Stimulated activated CD4-positive, alpha-beta T cell treated with anti-CD3 and anti-CD28 coated beads, Interleukin-4, amount 100 ng/mL, for 4 hours (primary cell): Measurements from ENCODE around the gene STK32B.

Experiments
- DNase-seq, 2 experiments: peaks; one replicate each; pipeline ENCODE4 v3.0.0-alpha.2; 2020

The STK32B gene

DNA sequence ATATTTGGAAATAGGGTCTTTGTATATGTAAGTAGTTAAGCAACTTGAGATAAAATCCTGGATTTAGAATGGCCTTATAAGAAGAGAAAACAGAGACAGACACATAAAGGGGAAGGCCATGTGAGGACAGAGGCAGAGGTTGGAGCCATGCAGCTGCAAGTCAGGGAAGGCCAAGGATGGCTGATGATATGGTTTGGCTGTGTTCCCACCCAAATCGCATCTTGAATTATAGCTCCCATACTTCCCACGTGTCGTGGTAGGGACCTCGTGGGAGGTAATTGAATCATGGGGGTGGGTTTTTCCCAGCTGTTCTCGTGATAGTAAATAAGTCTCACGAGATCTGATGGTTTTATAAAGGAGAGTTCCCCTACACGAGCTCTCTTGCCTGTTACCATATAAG, 76.3 kb downstream of the STK32B start:
- no peak for DNase-seq

GRCh38 chr4:5128569-5128968, 77.3 kb downstream of the STK32B start:
- DNase-seq, result no peak

- DNase-seq, result no peak
Observed at GRCh38 chr4:5133201-5133600, 81.9 kb downstream of the STK32B start.

GRCh38 chr4:5133933-5134594, 82.8 kb downstream of the STK32B start:
- DNase-seq, result no peak

GRCh38 chr4:5134620-5135019, 83.3 kb downstream of the STK32B start:
- no peak for DNase-seq

DNA sequence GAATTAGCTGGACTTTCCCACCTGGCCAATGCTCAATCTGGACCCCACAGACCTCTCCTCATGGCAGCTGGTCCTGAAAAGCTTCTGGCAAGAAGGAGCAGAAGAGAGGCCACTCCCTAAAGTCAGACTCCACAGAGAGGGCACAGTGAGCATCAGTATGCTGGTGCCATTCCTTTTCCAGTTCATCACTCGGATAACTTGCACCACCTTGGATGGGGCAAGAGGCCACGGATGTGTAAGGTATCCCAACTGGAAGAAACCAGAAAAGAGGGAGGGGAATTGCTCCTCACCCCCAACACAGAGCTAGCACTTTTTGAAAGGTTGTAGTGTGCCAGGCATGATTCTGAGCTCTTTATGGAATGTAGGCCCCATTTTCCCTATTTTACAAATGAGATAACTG, 85.9 kb downstream of the STK32B start:
- DNase-seq, result no peak

DNA sequence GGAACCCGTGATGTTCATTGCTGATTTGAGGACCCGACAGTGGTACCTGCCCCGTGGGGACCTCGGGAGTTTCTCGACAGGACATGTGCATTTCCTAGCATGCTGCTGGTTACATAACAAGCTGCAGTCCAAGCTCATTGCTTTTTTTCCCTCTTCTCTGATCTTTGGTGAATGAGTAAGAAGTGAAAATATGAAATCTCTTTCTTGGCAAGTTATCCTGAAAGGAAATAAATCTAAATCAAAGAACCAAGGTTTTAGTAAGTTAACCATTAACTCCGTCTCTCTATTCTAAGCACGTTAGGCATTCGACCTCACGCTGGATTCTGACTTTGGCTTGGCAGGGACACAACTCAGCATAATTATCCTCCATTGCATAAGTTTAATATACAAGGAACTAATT, 86.6 kb downstream of the STK32B start:
- DNase-seq, result no peak

GRCh38 chr4:5138389-5138788, 87.1 kb downstream of the STK32B start:
- DNase-seq, result no peak

- DNase-seq, result no peak
Observed at GRCh38 chr4:5139141-5139540, 87.9 kb downstream of the STK32B start.

GRCh38 chr4:5141802-5142201, 90.5 kb downstream of the STK32B start:
- no peak for DNase-seq

DNA sequence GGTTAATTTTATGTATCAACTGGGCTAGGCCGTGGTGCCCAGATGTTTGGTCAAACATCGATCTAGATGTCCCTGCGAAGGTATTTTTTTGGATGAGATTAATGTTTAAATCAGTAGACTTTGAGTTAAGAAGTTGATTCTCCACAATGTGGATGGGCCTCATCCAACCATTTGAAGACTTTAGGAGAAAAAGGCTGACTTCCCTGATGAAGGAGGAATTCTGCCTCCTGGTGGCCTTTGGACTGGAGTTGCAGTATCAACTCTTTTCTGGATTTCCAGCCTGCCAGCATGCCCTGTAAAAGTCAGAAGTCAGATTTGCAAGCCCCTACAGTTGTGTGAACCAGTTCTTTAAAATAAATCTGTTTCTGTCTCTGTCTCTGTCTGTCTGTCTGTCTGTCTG, 91.4 kb downstream of the STK32B start:
- no peak for DNase-seq

GRCh38 chr4:5143306-5143861, 92.1 kb downstream of the STK32B start:
- no peak for DNase-seq

- DNase-seq, result no peak
Observed at GRCh38 chr4:5143940-5144339, 92.7 kb downstream of the STK32B start.

DNA sequence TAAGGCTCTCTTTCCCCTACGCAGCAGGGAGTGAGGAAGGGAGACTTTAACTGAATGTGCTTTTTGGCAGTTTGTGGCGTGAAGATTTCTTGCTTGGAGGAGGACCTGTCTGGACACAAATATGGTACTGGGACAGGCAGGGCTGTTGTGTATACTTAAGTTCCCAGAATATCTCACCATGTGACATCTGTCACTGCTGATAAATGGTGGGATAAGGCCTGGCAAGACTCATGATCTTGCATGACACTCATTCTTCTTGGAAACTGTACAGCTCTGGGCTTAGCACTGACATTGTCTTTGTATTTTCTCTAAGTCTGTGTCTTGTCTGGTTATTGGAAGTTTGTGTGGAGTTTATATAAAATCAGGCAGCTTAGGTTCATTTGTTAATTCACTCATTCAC, 93.1 kb downstream of the STK32B start:
- DNase-seq, result no peak

- DNase-seq, result no peak
Observed at GRCh38 chr4:5146248-5146647, 95.0 kb downstream of the STK32B start.

DNA sequence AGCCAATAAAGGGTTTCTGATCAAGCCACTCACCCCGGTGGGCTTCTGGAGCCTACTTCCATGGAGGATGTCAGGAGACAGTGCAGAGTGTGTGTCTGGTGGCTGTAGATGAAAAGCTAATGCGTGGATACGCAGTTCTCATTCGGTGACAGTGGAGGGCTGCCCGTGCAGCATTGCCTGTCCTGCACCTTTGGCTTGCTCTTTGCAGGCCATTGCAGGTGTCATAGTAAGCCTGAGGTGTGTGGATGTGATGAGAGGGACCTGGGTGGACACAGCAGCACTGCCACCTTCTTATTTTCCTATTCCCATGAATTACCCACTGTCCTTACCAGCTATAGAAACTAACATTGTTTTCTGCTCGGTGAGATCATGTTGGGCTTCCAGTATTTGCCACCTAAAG, 101.2 kb downstream of the STK32B start:
- no peak for DNase-seq

DNA sequence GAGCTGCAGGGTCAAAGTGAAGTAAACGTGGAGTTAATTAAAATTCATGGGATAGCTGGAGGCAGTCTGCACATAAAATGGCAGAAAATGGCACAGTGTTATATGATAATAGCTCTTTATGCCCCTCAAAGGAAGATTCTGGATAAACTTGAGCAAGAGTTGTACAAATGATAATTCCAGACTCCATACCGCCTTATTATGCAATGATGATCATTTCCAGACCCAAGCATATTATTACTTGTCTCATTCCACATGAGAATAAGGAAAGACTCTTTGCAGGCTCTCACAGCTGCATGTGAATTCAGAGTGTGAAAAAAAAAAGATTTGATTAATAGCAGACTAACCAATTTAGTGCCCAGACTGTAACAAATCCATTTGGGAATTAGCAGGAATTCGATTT, 105.4 kb downstream of the STK32B start:
- DNase-seq, result no peak

- DNase-seq, result no peak
Observed at GRCh38 chr4:5157791-5158770, 106.8 kb downstream of the STK32B start.

DNA sequence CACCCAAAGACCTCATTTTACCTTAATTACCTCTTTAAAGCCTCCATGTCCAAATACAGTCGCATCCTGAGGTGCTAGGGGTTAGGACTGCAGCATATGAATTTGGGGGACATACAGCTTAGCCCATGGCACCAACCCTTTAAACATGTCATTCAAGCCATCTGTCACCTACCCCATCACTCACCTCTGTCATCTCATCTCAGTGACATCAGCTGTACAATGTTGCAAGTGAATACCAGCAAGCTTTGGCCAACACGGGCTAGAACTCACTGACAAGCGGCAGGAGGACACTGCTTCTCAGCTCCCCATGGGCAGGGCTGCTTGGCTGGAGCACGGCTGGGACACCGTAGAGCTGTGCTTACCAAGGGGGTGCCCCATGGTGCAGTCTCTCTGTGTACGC, 107.5 kb downstream of the STK32B start:
- DNase-seq, result no peak

- DNase-seq, result no peak
Observed at GRCh38 chr4:5160668-5161067, 109.4 kb downstream of the STK32B start.

DNA sequence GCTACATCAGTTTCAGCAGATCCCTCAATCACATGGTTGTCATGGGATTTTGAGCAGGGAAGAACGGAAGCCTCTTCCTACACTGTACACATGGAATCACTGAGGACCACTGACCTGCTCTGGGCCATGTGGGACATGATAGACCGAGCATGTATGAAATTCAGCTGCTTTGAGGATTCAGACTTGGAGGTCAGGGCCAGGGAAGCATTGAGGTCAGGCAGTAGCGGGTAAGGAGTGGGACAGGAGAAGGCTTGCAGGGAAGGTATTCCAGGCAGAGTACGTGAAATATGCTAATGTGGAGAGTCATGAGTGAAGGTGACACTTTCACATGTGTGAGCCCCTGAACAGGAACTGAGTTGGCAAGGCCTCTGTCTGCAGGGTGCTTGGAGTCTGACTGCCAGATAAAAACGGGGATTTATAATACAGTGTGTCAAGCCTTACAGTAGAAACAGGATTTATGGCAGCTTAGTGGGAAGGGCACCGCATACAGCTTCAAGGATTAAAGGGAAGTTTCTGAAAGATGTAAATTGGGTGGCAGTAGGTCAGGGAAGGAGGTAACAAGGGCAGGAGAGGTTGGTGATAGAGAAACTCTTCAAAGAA, 111.7 kb downstream of the STK32B start:
- DNase-seq, result no peak

- no peak for DNase-seq
Observed at GRCh38 chr4:5164221-5164912, 113.1 kb downstream of the STK32B start.
